WERI-Rb-1 (cell line): ENCODE data around the gene GCLM.
A peak's percentile ranks its signal among the peaks of the same experiment; 100 is the strongest.
"Not testable (repeated sequence)": the region's sequence is repeated elsewhere in the genome, so short reads cannot be mapped to it uniquely, and the experiment has no call there.

Source experiments
- DNase-seq: peaks from one replicate; pipeline ENCODE4 v3.0.0-alpha.2; 2020
- H3K27ac ChIP-seq: fragments of 250-450 bp; sonication (Bioruptor Pico); 2 replicates; pipeline ENCODE4 v1.5.1; 2020; ENCODE audit warnings: mild to moderate bottlenecking, moderate library complexity
- H3K27me3 ChIP-seq: fragments of 250-450 bp; sonication (Bioruptor Pico); 2 replicates; pipeline ENCODE4 v1.5.1; 2021; ENCODE audit warnings: mild to moderate bottlenecking, low read depth, moderate library complexity; ENCODE audit not compliant: insufficient read depth, severe bottlenecking
- H3K36me3 ChIP-seq: fragments of 250-450 bp; sonication (Bioruptor Pico); 2 replicates; pipeline ENCODE4 v1.5.1; 2020; ENCODE audit warnings: mild to moderate bottlenecking, moderate library complexity
- H3K4me3 ChIP-seq: 2 replicates; pipeline ENCODE4 v1.5.1; 2011; ENCODE audit warnings: low read depth, mild to moderate bottlenecking, control low read depth, low read length
- H3K9me3 ChIP-seq: fragments of 250-450 bp; sonication (Bioruptor Pico); 2 replicates; pipeline ENCODE4 v1.5.1; 2021; ENCODE audit warnings: mild to moderate bottlenecking, moderate library complexity; ENCODE audit not compliant: severe bottlenecking
- TF ChIP-seq, protein P1 (sequence below): IDR thresholded peaks from 2 replicates; pipeline ENCODE4 v1.5.1; 2011; ENCODE audit warnings: low read depth, mild to moderate bottlenecking, control low read depth, inconsistent platforms, low read length

GCLM gene

DNA sequence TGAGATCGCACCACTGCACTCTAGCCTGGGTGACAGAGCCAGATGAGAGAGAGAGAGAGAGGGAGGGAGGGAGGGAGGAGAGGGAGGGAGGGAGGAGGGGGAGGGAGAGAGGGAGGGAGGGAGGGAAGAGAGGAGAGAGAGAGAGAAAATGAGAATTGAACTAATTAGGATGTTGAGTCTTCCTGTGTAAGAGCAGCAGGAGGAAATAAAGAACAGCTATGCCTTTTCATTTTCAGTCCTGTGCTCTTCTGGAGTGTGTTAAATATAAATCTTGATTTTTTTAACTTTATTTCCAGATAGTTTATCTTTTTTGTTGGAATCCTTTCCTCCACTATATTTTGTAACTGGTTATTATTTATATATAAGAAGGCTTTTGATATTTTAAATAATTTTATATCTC, 57.4 kb downstream of the GCLM start:
- no peak overlapping the region for H3K27ac ChIP-seq
- no peaks in the 10 kb centered on the region for H3K27me3 ChIP-seq
- peaks cover 3% of the 10 kb centered on the region for H3K9me3 ChIP-seq
- H3K36me3 ChIP-seq, result no peaks in the 10 kb centered on the region; the same call in 1 of the 2 replicates
- TF ChIP-seq, protein P1, sequence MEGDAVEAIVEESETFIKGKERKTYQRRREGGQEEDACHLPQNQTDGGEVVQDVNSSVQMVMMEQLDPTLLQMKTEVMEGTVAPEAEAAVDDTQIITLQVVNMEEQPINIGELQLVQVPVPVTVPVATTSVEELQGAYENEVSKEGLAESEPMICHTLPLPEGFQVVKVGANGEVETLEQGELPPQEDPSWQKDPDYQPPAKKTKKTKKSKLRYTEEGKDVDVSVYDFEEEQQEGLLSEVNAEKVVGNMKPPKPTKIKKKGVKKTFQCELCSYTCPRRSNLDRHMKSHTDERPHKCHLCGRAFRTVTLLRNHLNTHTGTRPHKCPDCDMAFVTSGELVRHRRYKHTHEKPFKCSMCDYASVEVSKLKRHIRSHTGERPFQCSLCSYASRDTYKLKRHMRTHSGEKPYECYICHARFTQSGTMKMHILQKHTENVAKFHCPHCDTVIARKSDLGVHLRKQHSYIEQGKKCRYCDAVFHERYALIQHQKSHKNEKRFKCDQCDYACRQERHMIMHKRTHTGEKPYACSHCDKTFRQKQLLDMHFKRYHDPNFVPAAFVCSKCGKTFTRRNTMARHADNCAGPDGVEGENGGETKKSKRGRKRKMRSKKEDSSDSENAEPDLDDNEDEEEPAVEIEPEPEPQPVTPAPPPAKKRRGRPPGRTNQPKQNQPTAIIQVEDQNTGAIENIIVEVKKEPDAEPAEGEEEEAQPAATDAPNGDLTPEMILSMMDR, result no peak
- no peak overlapping the region for H3K4me3 ChIP-seq
- DNase-seq, result no peak

DNA sequence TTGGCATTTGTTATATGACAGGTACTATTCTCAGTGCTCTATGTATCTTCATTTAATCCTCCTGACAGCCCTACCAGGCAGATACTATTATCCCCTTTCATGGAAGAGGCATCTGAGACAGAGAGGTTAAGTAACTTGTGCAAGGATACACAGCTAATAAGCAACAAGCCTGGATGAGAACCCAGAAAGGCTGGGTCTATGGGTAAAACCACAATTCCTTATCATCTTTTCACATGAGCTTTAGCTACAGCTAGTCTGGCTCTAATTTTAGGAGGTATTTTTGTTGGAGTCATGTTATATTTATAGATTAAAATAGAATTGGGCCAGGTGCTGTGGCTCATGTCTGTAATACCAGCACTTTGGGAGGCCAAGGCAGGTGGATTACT, 57.9 kb downstream of the GCLM start:
- no peak for DNase-seq
- Histone ChIP-seq H3K27me3 (no peaks in the 10 kb centered on the region), H3K36me3 (peaks cover 3% of the 10 kb centered on the region), H3K9me3 (peaks cover 3% of the 10 kb centered on the region), H3K4me3 (no peak overlapping the region), H3K27ac (no peak overlapping the region)
- TF ChIP-seq, protein P1, result no peak

DNA sequence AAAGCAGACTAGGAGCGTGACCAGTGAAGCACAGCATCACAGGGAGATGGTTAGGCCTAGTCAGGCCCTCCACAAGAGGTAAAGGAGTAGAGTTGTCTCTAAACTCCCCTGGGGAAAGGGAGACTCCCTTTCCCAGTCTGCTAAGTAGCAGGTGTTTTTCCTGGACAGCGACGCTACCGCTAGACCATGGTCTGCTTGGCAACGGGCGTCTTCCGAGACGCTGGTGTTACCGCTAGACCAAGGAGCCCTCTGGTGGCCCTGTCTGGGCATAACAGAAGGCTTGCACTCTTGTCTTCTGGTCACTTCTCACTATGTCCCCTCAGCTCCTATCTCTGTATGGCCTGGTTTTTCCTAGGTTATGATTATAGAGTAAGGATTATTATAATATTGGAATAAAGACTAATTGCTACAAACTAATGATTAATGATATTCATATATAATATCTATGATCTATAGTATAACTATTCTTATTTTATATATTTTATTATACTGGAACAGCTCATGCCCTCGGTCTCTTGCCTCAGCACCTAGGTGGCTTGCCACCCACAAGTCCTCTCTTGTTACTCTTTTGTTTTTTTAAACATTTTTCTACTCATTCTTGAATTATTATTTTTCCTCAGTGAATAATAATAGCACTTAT, 58.4 kb downstream of the GCLM start:
- not testable (repeated sequence) for H3K4me3 ChIP-seq, H3K9me3 ChIP-seq, H3K27me3 ChIP-seq, H3K27ac ChIP-seq, H3K36me3 ChIP-seq
- TF ChIP-seq, protein P1, result peak; percentile 12; the same call in 1 of the 2 replicates
- DNase-seq, result peak; percentile 69

DNA sequence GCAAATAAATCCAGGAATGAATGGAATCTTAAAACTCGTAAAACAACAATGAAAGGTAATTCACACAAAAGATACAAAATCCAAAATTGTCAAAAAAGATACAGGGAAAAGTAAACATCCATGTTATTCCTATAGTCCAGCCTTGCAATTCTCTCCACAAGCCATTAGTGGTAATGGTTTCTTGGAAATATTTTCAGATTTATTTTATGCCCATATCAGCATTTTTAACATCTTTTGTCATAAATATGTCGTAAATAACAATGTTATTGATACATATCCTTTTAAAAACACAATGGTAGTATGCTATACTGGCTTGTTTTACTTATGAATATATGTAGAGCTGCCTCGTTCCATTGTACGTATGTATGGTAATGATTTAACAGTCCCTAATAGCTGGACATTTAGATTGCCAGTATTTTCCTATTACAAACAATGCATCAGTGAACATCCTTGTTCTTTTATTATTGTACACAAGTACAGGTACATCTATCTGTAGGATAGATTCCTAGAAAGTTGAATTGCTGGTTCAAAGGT, 60.8 kb downstream of the GCLM start:
- Histone ChIP-seq H3K27me3 (no peaks in the 10 kb centered on the region), H3K4me3 (peak overlapping the region; percentile 80), H3K36me3 (peaks cover 4% of the 10 kb centered on the region), H3K9me3 (peaks cover 3% of the 10 kb centered on the region), H3K27ac (peak overlapping the region; percentile 92)
- no peak for DNase-seq
- TF ChIP-seq, protein P1, result no peak

DNA sequence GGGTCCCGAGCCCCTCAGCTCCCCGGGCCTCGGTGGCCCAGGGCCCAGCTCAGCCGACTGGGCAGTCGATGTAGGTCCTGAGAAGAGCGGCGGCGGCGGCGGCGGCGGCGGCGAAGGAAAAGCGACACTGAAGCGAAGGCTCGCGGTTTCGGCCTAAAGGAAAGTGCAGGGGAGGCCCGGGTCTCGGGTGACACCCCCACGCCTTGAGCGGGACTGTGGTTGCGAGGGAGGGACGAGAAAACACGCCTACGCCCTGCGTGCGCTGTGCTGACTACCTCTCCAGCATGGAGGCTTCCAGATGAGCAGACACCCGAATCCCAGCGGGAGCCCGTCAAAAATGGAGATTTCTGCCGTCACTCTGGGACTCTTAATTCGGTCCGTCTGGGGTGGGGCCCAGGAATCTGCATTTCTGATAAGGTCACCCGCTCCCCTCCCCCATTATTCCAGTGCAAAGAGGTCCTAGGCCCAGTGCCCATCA, 61.4 kb downstream of the GCLM start:
- H3K36me3 ChIP-seq, result peaks cover 4% of the 10 kb centered on the region
- peaks cover 3% of the 10 kb centered on the region for H3K9me3 ChIP-seq
- DNase-seq, result peak; percentile 81
- H3K27me3 ChIP-seq, result no peaks in the 10 kb centered on the region
- peak overlapping the region; percentile 80 for H3K4me3 ChIP-seq
- peak overlapping the region; percentile 92 for H3K27ac ChIP-seq
- TF ChIP-seq, protein P1, result no peak
